GM23248 (cell line): ENCODE measurements around the gene LAMB3.

ENCODE experiments used
- EZH2 ChIP-seq: fragments of 200-600 bp; sonication (generic); IDR thresholded peaks from 2 replicates; pipeline ENCODE4 v1.6.1; 2018; ENCODE audit warnings: antibody characterized with exemption, mild to moderate bottlenecking; ENCODE audit not compliant: insufficient read depth, poor library complexity, severe bottlenecking
- EZH2phosphoT487 ChIP-seq: fragments of 200-600 bp; sonication (generic); IDR thresholded peaks from 2 replicates; pipeline ENCODE4 v1.6.1; 2018; ENCODE audit warnings: antibody characterized with exemption, moderate library complexity, mild to moderate bottlenecking, low read depth; ENCODE audit not compliant: insufficient read depth

DNA sequence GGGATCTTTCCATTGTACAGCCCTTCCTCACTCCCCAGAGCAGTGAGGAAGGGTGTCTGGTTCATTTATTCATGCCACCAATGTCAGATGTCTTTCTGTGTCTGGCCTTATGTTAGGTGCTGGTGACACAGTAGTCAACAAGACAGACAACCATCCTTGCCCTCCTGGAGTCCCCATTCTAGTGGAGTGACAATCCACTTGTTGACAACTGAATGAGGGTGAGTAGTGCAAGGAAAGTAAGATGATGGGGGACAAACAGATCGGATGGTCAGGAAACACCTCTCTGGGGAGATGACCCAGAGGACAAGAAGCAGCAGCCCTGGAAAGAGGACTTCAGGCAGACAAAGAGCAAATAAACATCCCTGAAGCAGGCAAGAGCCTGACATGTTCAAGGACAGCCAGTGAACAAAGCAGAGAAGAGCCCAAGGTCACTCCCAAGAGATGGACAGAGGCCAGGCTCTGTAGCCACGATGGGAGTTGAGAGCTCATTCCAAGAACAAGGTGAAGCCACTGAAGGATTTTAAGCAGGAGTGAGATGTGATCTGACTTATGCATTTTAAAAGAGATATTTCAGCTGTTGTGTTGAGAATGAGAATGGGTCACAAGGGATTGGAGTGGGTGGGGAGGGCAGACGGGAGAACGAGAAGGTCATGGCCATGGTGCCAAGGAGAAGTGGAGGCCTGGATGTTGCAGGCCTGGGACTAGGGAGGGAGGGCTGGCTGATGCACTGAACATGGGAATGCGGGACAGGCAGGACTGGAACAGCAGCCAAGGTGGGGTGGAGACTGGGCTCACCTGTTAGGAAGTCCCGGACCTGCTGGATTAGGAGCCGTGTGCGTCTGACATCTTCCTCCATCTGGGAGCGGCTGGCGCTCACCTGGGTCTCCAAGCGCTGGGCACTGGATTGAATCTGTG is 30.2 kb downstream of the LAMB3 start:
- no peak for TF ChIP-seq EZH2phosphoT487
- TF ChIP-seq EZH2 = no peak
